Measurements from ENCODE around the gene SLC19A1.

DNA sequence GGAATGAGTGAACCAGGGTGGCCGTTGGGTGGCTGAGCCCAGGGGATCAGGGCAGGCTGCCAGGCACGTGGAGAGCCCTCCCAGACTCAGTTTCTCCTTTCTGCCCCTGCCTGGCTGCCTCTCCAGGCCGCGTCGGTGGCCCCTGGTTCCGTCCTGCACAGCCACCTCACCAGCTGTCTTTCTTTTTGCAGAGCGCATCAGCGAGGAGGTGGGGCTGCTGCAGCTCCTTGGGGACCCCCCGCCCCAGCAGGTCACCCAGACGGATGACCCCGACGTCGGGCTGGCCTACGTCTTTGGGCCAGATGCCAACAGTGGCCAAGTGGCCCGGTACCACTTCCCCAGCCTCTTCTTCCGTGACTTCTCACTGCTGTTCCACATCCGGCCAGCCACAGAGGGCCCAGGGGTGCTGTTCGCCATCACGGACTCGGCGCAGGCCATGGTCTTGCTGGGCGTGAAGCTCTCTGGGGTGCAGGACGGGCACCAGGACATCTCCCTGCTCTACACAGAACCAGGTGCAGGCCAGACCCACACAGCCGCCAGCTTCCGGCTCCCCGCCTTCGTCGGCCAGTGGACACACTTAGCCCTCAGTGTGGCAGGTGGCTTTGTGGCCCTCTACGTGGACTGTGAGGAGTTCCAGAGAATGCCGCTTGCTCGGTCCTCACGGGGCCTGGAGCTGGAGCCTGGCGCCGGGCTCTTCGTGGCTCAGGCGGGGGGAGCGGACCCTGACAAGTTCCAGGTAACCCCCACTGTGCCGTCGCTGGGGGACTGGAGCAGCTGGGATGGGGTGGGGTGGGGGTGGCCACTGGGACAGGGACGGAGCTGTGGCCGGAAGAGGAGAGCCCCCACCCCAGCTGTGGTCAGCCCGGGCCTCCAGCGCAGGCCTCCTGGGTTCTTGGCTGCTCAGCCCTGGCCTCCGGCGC, 73.9 kb downstream of the SLC19A1 start:
- TF ChIP-seq, protein P1, sequence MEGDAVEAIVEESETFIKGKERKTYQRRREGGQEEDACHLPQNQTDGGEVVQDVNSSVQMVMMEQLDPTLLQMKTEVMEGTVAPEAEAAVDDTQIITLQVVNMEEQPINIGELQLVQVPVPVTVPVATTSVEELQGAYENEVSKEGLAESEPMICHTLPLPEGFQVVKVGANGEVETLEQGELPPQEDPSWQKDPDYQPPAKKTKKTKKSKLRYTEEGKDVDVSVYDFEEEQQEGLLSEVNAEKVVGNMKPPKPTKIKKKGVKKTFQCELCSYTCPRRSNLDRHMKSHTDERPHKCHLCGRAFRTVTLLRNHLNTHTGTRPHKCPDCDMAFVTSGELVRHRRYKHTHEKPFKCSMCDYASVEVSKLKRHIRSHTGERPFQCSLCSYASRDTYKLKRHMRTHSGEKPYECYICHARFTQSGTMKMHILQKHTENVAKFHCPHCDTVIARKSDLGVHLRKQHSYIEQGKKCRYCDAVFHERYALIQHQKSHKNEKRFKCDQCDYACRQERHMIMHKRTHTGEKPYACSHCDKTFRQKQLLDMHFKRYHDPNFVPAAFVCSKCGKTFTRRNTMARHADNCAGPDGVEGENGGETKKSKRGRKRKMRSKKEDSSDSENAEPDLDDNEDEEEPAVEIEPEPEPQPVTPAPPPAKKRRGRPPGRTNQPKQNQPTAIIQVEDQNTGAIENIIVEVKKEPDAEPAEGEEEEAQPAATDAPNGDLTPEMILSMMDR (IDR thresholded peaks at IDR 0.05): no peak
- no peak for TF ChIP-seq POLR2A (IDR thresholded peaks at IDR 0.05)
